Measurements from ENCODE around the gene MAN2B2.

MAN2B2 gene

DNA sequence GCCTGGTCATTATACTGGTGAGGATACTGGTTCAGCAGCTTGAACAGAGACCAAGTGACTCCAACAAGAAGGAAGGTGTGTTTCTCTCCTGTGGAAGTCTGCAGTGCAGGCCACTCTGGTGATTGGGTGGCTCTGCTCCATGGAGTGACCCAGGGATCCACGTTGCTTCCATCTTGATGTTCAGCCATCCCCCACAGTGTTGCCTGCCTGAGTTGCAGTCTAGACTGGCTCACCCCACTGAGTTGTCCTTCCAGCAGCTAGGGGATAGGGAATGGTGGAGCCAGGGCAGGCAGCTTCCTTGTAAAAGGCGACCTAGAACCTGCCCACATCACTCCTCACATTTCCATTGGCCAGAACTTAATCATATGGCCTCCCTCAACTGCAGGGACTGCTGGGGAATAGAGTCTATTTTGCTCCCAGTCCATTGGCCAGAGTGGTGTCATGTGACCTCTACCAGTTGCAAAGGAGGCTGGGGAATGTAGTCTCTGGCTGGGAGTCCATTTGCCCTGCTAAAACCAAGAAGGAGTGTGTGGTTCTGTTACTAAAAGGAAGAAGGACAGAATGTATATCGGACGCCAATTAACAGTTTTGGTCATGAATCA, 8.0 kb downstream of the MAN2B2 start:
- no peak overlapping the region for H3K4me3 ChIP-seq (ENCODE audit: low read depth in 1 of 2, low read length in 2 of 2)
- no peaks in the 10 kb centered on the region for H3K27me3 ChIP-seq (ENCODE audit: low read depth, low read length)
- peaks cover 0 to 5% of the 10 kb centered on the region in 2 donors for H3K9me3 ChIP-seq (ENCODE audit: control insufficient read depth in 1 of 2, low read length in 2 of 2)
- peaks cover 29 to 86% of the 10 kb centered on the region in 2 donors for H3K36me3 ChIP-seq (ENCODE audit: control insufficient read depth in 1 of 2, insufficient read depth in 2 of 2, low read length in 2 of 2)
- no peak overlapping the region for H3K27ac ChIP-seq (ENCODE audit: low read length)
- no peaks in the 10 kb centered on the region for H3K4me1 ChIP-seq (ENCODE audit: control insufficient read depth in 1 of 2, insufficient read depth in 2 of 2, low read length in 2 of 2)

DNA sequence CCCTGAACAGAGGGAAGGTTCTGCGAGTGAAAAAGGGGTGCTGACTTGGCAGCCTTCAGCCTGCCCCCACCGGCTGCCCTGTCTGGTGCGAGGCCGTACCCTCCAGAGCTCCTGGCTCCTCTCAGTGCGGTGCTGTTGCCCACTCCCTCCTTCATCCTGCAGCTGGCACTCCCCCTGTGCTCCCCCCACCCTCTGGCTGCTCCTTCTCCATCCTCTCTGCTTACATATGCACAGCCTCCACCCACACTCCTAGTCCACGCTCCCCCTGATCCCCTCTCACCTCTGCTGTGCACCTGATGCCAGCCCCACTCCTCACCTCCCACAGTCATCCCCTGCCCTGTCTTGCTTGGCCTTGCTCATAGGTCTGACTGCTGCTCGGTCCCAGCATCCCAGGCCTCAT, 9.9 kb downstream of the MAN2B2 start:
- H3K4me3 ChIP-seq (ENCODE audit: low read depth in 1 of 2, low read length in 2 of 2): no peak overlapping the region
- H3K4me1 ChIP-seq (ENCODE audit: control insufficient read depth in 1 of 2, insufficient read depth in 2 of 2, low read length in 2 of 2): no peaks in the 10 kb centered on the region
- no peaks in the 10 kb centered on the region for H3K27me3 ChIP-seq (ENCODE audit: low read depth, low read length)
- peaks cover 0 to 5% of the 10 kb centered on the region in 2 donors for H3K9me3 ChIP-seq (ENCODE audit: control insufficient read depth in 1 of 2, low read length in 2 of 2)
- H3K27ac ChIP-seq (ENCODE audit: low read length): no peak overlapping the region
- H3K36me3 ChIP-seq (ENCODE audit: control insufficient read depth in 1 of 2, insufficient read depth in 2 of 2, low read length in 2 of 2): peaks cover 17 to 83% of the 10 kb centered on the region in 2 donors

DNA sequence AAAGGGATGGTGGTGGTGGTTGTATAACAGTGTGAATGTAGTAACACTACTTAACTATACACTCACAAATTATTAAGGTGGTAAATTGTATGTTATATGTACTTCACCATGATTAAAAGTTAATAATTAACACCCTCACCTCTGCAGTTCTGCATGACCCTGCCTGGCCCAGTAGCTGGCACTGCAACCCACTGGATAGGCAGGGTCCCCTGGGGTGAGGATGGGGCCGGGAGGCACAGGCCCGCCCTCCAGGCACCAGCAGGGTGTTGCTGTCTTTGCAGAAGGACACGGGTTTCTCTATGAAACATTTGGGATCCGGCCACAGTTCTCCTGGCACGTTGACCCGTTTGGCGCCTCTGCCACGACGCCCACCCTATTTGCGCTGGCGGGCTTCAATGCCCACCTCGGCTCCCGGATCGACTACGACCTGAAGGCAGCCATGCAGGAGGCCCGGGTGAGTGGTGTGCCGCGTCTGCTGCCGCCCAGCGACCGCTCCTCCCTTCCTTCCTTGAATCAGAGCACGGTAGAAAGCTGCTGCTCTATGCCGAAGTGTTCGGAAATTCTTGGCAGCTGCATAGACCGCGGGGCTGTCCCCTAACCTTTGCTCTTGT, 11.8 kb downstream of the MAN2B2 start:
- Histone ChIP-seq H3K27ac (ENCODE audit: low read length) (no peak overlapping the region), H3K9me3 (ENCODE audit: control insufficient read depth in 1 of 2, low read length in 2 of 2) (peaks cover 0 to 5% of the 10 kb centered on the region in 2 donors), H3K36me3 (ENCODE audit: control insufficient read depth in 1 of 2, insufficient read depth in 2 of 2, low read length in 2 of 2) (peaks cover 10 to 78% of the 10 kb centered on the region in 2 donors), H3K4me3 (ENCODE audit: low read depth in 1 of 2, low read length in 2 of 2) (no peak overlapping the region), H3K27me3 (ENCODE audit: low read depth, low read length) (no peaks in the 10 kb centered on the region), H3K4me1 (ENCODE audit: control insufficient read depth in 1 of 2, insufficient read depth in 2 of 2, low read length in 2 of 2) (no peaks in the 10 kb centered on the region)

DNA sequence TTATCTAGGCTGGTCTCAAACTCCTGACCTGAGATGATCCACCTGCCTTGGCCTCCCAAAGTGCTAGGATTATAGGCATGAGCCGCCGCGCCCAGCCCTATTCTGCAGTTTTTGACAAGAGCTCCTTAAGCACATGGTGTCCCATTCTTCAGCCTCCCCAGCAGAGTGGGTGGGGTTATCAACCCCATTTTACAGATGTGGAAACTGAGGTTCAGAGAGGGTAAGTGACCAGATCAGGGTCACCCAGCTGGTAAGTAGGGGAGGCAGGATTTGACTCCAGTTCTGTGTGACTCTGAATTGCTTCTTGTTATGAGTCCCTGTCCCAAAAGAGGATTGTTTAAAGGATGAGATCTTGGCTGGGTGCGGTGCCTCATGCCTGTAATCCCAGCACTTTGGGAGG, 14.5 kb downstream of the MAN2B2 start:
- H3K36me3 ChIP-seq (ENCODE audit: control insufficient read depth in 1 of 2, insufficient read depth in 2 of 2, low read length in 2 of 2): peaks cover 8 to 66% of the 10 kb centered on the region in 2 donors
- no peaks in the 10 kb centered on the region for H3K4me1 ChIP-seq (ENCODE audit: control insufficient read depth in 1 of 2, insufficient read depth in 2 of 2, low read length in 2 of 2)
- no peak overlapping the region for H3K27ac ChIP-seq (ENCODE audit: low read length)
- no peaks in the 10 kb centered on the region for H3K9me3 ChIP-seq (ENCODE audit: control insufficient read depth in 1 of 2, low read length in 2 of 2)
- H3K4me3 ChIP-seq (ENCODE audit: low read depth in 1 of 2, low read length in 2 of 2): no peak overlapping the region
- H3K27me3 ChIP-seq (ENCODE audit: low read depth, low read length): no peaks in the 10 kb centered on the region

DNA sequence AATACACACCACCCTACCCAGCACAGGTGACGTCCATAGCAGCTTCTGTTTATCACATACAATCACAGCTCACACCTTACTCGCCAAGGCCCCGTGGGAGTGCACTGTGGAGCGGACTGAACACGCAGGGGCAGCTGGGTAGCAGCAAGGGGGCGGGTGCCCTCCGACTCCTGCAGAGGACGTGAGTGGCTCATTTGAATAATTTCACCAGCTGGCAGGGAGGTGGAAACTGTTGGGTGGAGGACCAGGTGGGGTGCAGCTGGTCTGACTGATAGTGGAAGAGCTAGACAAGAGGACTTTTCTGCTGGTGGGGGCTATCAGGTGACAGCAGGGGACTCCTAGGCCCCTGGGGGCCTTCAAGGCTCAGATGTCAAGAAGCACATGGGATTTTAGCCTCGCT, 16.3 kb downstream of the MAN2B2 start:
- Histone ChIP-seq H3K36me3 (ENCODE audit: control insufficient read depth in 1 of 2, insufficient read depth in 2 of 2, low read length in 2 of 2) (peaks cover 5 to 58% of the 10 kb centered on the region in 2 donors), H3K27me3 (ENCODE audit: low read depth, low read length) (no peaks in the 10 kb centered on the region), H3K27ac (ENCODE audit: low read length) (no peak overlapping the region), H3K4me1 (ENCODE audit: control insufficient read depth in 1 of 2, insufficient read depth in 2 of 2, low read length in 2 of 2) (no peaks in the 10 kb centered on the region), H3K4me3 (ENCODE audit: low read depth in 1 of 2, low read length in 2 of 2) (no peak overlapping the region), H3K9me3 (ENCODE audit: control insufficient read depth in 1 of 2, low read length in 2 of 2) (no peaks in the 10 kb centered on the region)

DNA sequence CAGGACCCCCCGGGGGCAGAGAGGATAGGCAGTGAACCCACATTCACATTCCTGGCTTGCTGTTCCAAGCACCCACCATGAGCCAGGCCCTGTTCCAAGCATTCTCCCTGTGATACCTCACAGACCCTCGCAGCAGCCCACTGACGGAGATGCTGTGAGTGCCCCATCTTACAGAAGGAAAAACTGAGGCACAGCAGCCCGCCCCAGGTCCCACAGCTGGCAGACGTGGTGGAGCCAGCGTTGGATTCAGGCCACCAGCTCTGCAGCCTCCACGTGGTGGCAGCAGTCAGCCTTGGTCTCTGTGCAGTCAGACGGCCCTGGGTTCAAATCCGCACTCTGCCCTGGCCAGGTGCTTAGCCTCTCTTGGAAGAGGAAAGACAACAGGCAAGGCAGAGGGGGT, 16.8 kb downstream of the MAN2B2 start:
- no peaks in the 10 kb centered on the region for H3K9me3 ChIP-seq (ENCODE audit: control insufficient read depth in 1 of 2, low read length in 2 of 2)
- peaks cover 5 to 53% of the 10 kb centered on the region in 2 donors for H3K36me3 ChIP-seq (ENCODE audit: control insufficient read depth in 1 of 2, insufficient read depth in 2 of 2, low read length in 2 of 2)
- H3K4me1 ChIP-seq (ENCODE audit: control insufficient read depth in 1 of 2, insufficient read depth in 2 of 2, low read length in 2 of 2): no peaks in the 10 kb centered on the region
- no peaks in the 10 kb centered on the region for H3K27me3 ChIP-seq (ENCODE audit: low read depth, low read length)
- H3K27ac ChIP-seq (ENCODE audit: low read length): no peak overlapping the region
- no peak overlapping the region for H3K4me3 ChIP-seq (ENCODE audit: low read depth in 1 of 2, low read length in 2 of 2)

DNA sequence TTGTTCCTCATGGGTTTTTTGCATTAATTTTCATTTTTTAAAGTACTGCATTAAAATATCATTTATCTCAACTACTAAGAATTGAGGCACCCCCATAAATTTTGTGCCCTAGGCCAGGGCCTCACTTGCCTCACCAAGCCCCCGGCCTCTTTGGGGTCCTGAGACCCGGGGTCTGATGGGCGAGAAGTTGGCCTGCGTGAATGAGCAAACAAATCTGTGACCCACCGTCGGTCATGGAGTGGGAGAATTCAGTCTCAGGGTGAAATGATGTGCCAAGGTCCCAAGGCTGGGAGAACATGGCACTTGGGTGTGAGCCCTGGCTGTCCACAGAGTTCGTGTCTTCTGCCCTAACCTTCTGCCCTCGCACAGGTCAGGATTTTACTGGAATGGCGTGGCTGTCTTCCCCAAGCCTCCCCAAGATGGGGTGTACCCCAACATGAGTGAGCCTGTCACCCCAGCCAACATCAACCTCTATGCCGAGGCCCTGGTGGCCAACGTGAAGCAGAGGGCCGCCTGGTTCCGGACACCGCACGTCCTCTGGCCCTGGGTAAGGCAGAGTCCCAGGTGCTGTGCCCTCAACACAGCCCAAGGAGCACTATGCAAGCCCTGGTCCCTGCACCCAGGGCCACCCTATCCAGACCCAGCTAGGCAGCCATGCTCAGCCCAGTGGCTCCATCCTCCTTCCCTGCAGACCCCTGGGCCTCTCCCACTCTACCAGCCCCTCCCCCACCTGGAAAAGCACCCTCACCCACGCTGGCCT, 18.0 kb downstream of the MAN2B2 start:
- no peak overlapping the region for H3K4me3 ChIP-seq (ENCODE audit: low read depth in 1 of 2, low read length in 2 of 2)
- H3K4me1 ChIP-seq (ENCODE audit: control insufficient read depth in 1 of 2, insufficient read depth in 2 of 2, low read length in 2 of 2): no peaks in the 10 kb centered on the region
- no peaks in the 10 kb centered on the region for H3K27me3 ChIP-seq (ENCODE audit: low read depth, low read length)
- H3K27ac ChIP-seq (ENCODE audit: low read length): no peak overlapping the region
- H3K9me3 ChIP-seq (ENCODE audit: control insufficient read depth in 1 of 2, low read length in 2 of 2): no peaks in the 10 kb centered on the region
- peaks cover 10 to 57% of the 10 kb centered on the region in 2 donors for H3K36me3 ChIP-seq (ENCODE audit: control insufficient read depth in 1 of 2, insufficient read depth in 2 of 2, low read length in 2 of 2)

DNA sequence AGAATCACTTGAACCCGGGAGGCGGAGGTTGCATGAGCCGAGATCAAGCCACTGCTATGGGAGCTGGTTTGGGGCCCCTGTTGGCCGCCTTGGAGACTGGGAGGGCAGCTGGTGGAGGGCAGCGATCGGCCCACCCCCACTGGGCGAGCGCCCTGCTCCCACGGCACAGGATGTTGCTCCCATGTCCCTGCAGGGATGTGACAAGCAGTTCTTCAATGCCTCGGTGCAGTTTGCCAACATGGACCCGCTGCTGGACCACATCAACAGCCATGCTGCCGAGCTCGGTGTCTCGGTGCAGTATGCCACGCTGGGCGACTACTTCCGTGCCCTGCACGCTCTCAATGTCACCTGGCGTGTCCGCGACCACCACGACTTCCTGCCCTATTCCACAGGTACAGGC, 19.4 kb downstream of the MAN2B2 start:
- Histone ChIP-seq H3K36me3 (ENCODE audit: control insufficient read depth in 1 of 2, insufficient read depth in 2 of 2, low read length in 2 of 2) (peaks cover 17 to 52% of the 10 kb centered on the region in 2 donors), H3K9me3 (ENCODE audit: control insufficient read depth in 1 of 2, low read length in 2 of 2) (no peaks in the 10 kb centered on the region), H3K4me3 (ENCODE audit: low read depth in 1 of 2, low read length in 2 of 2) (no peak overlapping the region), H3K27me3 (ENCODE audit: low read depth, low read length) (no peaks in the 10 kb centered on the region), H3K4me1 (ENCODE audit: control insufficient read depth in 1 of 2, insufficient read depth in 2 of 2, low read length in 2 of 2) (no peaks in the 10 kb centered on the region), H3K27ac (ENCODE audit: low read length) (no peak overlapping the region)

DNA sequence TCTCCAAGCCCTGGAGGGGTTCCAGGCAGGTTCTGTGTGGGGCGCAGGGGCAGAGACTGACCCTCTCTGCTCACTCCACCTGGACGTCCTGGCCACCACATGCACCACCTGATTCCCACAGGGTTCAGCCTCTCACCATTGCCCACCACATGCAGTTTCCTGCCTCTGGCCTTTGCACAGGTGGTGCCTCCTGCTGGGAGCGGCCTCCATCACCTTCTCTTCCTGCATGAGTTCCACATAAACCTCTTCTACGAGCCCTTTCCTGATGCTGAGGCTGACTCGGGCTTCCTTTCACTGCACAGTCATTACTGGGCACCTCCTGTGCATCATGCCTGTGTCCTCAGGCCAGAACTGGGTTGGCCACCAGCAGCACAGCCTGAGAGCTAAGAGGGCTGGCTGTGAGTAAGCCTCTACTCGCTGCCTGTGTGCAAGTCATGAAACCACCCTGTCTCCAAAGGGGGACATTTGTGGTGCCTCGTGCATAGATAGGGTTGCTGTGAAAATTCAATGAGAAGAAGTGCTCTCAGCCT, 19.9 kb downstream of the MAN2B2 start:
- no peaks in the 10 kb centered on the region for H3K4me1 ChIP-seq (ENCODE audit: control insufficient read depth in 1 of 2, insufficient read depth in 2 of 2, low read length in 2 of 2)
- no peak overlapping the region for H3K27ac ChIP-seq (ENCODE audit: low read length)
- H3K9me3 ChIP-seq (ENCODE audit: control insufficient read depth in 1 of 2, low read length in 2 of 2): no peaks in the 10 kb centered on the region
- no peak overlapping the region for H3K4me3 ChIP-seq (ENCODE audit: low read depth in 1 of 2, low read length in 2 of 2)
- H3K36me3 ChIP-seq (ENCODE audit: control insufficient read depth in 1 of 2, insufficient read depth in 2 of 2, low read length in 2 of 2): peaks cover 17 to 52% of the 10 kb centered on the region in 2 donors
- H3K27me3 ChIP-seq (ENCODE audit: low read depth, low read length): no peaks in the 10 kb centered on the region

DNA sequence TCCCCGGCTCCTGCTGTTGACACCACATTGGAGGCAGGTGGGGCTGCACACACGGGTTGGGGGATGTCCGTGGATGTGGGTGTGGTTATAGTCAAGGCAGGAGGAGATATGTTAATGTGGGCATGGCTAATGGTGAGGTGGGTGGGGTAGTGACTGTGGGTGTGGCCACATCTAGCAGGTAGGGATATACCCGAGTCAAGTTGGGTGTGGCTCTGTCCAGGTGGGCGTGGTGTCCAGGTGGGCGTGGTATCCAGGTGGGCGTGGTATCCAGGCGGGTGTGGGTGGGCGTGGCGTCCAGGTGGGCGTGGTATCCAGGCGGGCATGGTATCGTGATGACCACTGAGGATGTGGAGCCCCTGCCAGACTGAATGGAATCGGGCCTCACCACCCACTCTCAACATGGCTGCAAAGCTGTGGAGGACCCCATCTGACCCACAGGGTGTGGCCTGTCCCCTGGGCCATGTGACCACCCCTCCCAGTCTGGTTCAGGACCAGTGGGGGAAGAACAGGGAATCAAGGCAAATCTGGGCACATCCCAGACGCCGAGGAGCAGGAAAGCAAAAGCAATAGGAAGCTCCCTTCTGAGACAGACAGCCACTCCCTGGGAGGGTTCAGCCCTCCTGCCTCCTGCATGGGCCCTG, 21.0 kb downstream of the MAN2B2 start:
- no peak overlapping the region for H3K27ac ChIP-seq (ENCODE audit: low read length)
- H3K9me3 ChIP-seq (ENCODE audit: control insufficient read depth in 1 of 2, low read length in 2 of 2): no peaks in the 10 kb centered on the region
- H3K27me3 ChIP-seq (ENCODE audit: low read depth, low read length): no peaks in the 10 kb centered on the region
- no peaks in the 10 kb centered on the region for H3K4me1 ChIP-seq (ENCODE audit: control insufficient read depth in 1 of 2, insufficient read depth in 2 of 2, low read length in 2 of 2)
- H3K36me3 ChIP-seq (ENCODE audit: control insufficient read depth in 1 of 2, insufficient read depth in 2 of 2, low read length in 2 of 2): peaks cover 26 to 56% of the 10 kb centered on the region in 2 donors
- no peak overlapping the region for H3K4me3 ChIP-seq (ENCODE audit: low read depth in 1 of 2, low read length in 2 of 2)

DNA sequence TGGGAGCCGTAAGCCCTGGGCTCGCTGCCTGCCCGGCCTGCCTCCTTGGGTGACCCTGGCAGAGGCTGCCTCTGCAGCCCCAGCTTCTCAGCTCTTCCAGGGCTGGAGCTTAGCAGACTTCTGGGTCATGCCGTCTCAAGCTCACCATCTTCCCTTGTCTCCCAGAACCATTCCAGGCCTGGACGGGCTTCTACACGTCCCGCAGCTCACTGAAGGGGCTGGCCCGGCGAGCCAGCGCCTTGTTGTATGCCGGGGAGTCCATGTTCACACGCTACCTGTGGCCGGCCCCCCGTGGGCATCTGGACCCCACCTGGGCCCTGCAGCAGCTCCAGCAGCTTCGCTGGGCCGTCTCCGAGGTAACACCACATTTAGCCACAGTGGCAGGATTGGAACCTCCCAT, 22.0 kb downstream of the MAN2B2 start:
- Histone ChIP-seq H3K36me3 (ENCODE audit: control insufficient read depth in 1 of 2, insufficient read depth in 2 of 2, low read length in 2 of 2) (peaks cover 32 to 56% of the 10 kb centered on the region in 2 donors), H3K27me3 (ENCODE audit: low read depth, low read length) (no peaks in the 10 kb centered on the region)

More for the DNA sequence above, 22.0 kb downstream of the MAN2B2 start:
- H3K9me3 ChIP-seq (ENCODE audit: control insufficient read depth in 1 of 2, low read length in 2 of 2): no peaks in the 10 kb centered on the region
- no peak overlapping the region for H3K27ac ChIP-seq (ENCODE audit: low read length)
- no peak overlapping the region for H3K4me3 ChIP-seq (ENCODE audit: low read depth in 1 of 2, low read length in 2 of 2)
- H3K4me1 ChIP-seq (ENCODE audit: control insufficient read depth in 1 of 2, insufficient read depth in 2 of 2, low read length in 2 of 2): no peaks in the 10 kb centered on the region
